Activated CD8-positive, alpha-beta memory T cell treated with anti-CD3 and anti-CD28 coated beads, Interleukin-2, amount 10 ng/mL, durations not matched to agents 7 days and 5 days (primary cell): ENCODE data around the gene DMXL1. TPM values are rescaled to one million over a fixed set of nuclear protein-coding genes. Genes with fewer than 3 reads are reported as not detected.

Experiments
- ATAC-seq: fragments of 150-1000 bp; cut with Tn5 transposase; one replicate; pipeline ENCODE4 v1.10.0; 2021; ENCODE audit warnings: moderate library complexity
- CTCF ChIA-PET: fragments of 350-600 bp; sonication (Branson Sonifier 250); formaldehyde crosslinking; loops from one replicate; lab custom pipeline; 2021; ENCODE audit warnings: antibody characterized with exemption; lab: Charles Lee
- DNase-seq: peaks from one replicate; pipeline ENCODE4 v3.0.0-alpha.2; 2020
- H3K27ac Mint-ChIP-seq: one replicate; pipeline ENCODE4 v1.8.0; 2021; ENCODE audit warnings: mild to moderate bottlenecking, mixed read lengths
- H3K27me3 Mint-ChIP-seq: one replicate; pipeline ENCODE4 v1.8.0; 2021; ENCODE audit warnings: mixed read lengths
- H3K36me3 Mint-ChIP-seq: one replicate; pipeline ENCODE4 v1.8.0; 2021; ENCODE audit warnings: mild to moderate bottlenecking, mixed read lengths
- H3K4me1 Mint-ChIP-seq: one replicate; pipeline ENCODE4 v1.8.0; 2021; ENCODE audit warnings: mixed read lengths
- H3K4me3 Mint-ChIP-seq: one replicate; pipeline ENCODE4 v1.8.0; 2021; ENCODE audit warnings: mild to moderate bottlenecking, moderate library complexity, mixed read lengths
- H3K9me3 Mint-ChIP-seq: one replicate; pipeline ENCODE4 v1.8.0; 2022; ENCODE audit warnings: low read depth, mixed read lengths
- total RNA-seq, 2 experiments: library from RNA; stranded (reverse); gene quantifications; one replicate each; pipeline ENCODE4 v1.2.3, GENCODE V29; 2021

Gene DMXL1
- total RNA-seq, 2 experiments from 2014 or later, result 30.4 to 35.5 TPM

GRCh38 chr5:119271758-119272730 is 201.2 kb downstream of the DMXL1 start:
- ATAC-seq, result no peak
- peak overlapping the region; percentile 97 for H3K4me3 Mint-ChIP-seq
- H3K9me3 Mint-ChIP-seq, result no peaks in the 10 kb centered on the region
- H3K27ac Mint-ChIP-seq, result peak overlapping the region; percentile 87
- CTCF ChIA-PET, result interaction anchor here (0.9 to 3.8 kb wide), 6 partner anchors 12 to 284 kb away, joined by 3 to 20 read pairs (median 3); partner anchors contain the start of gene DTWD2
- peaks cover 16% of the 10 kb centered on the region for H3K36me3 Mint-ChIP-seq
- no peaks in the 10 kb centered on the region for H3K27me3 Mint-ChIP-seq
- no peak for DNase-seq
- H3K4me1 Mint-ChIP-seq, result peaks cover 71% of the 10 kb centered on the region

DNA sequence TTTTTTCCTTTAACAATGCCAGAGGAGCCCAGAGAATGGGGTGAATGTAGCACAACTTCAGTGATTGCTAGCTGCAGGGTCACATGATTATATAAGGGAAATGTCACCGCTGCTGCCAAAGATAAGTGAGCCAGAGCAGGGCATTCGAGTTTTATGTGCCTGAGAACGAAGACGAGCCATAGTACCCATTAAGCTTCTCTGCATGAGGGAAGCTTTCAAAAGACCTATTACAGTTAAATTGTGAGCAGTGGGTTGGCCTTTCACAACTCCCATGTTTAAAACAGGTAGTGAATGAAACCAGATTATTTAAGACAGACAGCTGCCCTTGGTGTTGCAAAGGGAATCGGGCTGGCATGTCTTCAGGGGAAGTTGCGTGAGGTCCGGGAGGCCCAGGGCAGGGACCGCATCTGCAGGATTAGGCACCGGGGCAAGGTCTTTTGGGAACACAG is 202.5 kb downstream of the DMXL1 start:
- Mint-ChIP-seq H3K4me1 (peaks cover 76% of the 10 kb centered on the region), H3K27ac (peak overlapping the region; percentile 87), H3K4me3 (peak overlapping the region; percentile 68), H3K36me3 (peaks cover 18% of the 10 kb centered on the region), H3K27me3 (no peaks in the 10 kb centered on the region), H3K9me3 (no peaks in the 10 kb centered on the region)
- CTCF ChIA-PET, result interaction anchor here (0.7 to 3.8 kb wide), 12 partner anchors 11 to 67 kb away, joined by 3 to 20 read pairs (median 4); no protein-coding TSS in a partner anchor
- no peak for ATAC-seq
- DNase-seq, result no peak

DNA sequence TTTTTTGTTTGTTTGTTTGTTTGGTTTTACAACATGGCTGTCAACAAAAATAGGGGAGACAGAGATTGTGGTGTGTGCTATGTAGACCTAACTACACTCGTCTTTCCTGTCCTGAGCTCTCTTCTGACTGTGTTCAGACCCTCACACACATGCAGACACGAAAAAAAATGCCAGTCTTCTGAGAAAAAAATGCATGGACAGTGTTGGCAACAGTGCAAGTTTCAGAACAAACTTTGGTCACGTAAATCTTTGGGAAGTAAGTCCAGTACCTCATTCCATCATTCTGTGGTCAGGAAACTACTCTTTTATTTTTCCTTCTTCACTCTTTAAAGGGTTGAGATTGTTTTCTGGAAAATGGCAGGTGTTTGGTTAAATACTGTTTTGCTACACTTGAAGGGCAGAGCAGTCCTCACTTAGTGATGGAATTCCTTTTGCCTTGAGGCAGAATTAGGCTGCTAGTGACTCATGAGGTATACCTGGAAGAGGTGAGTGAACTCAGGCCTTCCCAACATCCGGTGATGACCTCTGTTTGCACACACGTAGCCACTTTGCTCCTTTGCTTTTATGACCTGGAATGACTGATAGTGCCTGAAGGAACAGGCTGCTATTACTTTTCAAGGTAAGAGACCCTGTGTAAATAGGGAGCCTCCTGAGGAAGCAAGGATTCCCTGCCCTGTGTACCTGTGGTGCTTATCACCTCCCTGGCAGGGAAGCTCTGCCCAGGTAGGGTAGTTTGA is 203.3 kb downstream of the DMXL1 start:
- Mint-ChIP-seq H3K27ac (peak overlapping the region; percentile 87), H3K36me3 (peaks cover 21% of the 10 kb centered on the region), H3K4me3 (peak overlapping the region; percentile 68), H3K9me3 (no peaks in the 10 kb centered on the region), H3K27me3 (no peaks in the 10 kb centered on the region), H3K4me1 (peaks cover 84% of the 10 kb centered on the region)
- ATAC-seq (peak; percentile 4), DNase-seq (no peak)
- CTCF ChIA-PET, result interaction anchor here (0.7 to 3.8 kb wide), 12 partner anchors 10 to 286 kb away, joined by 3 to 20 read pairs (median 3); partner anchors contain the start of gene DTWD2

DNA sequence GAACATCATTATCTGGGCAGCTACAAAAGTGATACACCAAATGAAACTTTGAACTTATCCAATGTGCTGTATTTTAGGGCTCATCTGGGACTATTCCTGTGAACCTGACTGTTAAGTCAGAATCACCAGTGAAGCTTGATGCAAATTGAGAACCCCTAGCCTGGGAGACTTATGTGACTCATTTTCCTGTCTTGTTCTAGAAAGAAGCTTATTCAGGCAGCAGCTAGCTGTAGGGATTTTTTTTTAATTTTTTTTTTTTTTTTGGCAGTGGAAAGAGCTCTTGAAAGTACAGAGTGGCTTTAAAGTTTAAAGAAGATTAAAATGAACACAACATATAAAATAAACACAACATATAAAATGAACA is 203.9 kb downstream of the DMXL1 start:
- Mint-ChIP-seq H3K27me3 (no peaks in the 10 kb centered on the region), H3K4me1 (peaks cover 88% of the 10 kb centered on the region), H3K9me3 (no peaks in the 10 kb centered on the region), H3K27ac (peak overlapping the region; percentile 87), H3K36me3 (peaks cover 20% of the 10 kb centered on the region), H3K4me3 (peak overlapping the region; percentile 68)
- DNase-seq (no peak), ATAC-seq (peak; percentile 48)
- CTCF ChIA-PET, result interaction anchor here (0.9 to 3.8 kb wide), 7 partner anchors 9 to 286 kb away, joined by 3 to 20 read pairs (median 4); partner anchors contain the start of gene DTWD2

- CTCF ChIA-PET, result interaction anchor here (0.9 to 3.8 kb wide), 7 partner anchors 9 to 287 kb away, joined by 3 to 20 read pairs (median 4); partner anchors contain the start of gene DTWD2
- Mint-ChIP-seq H3K4me3 (no peak overlapping the region), H3K36me3 (peaks cover 23% of the 10 kb centered on the region), H3K9me3 (no peaks in the 10 kb centered on the region), H3K27me3 (no peaks in the 10 kb centered on the region), H3K27ac (peak overlapping the region; percentile 87), H3K4me1 (peaks cover 92% of the 10 kb centered on the region)
- no peak for ATAC-seq
- no peak for DNase-seq
Measured at GRCh38 chr5:119275146-119275545, 204.3 kb downstream of the DMXL1 start.

- H3K27me3 Mint-ChIP-seq, result no peaks in the 10 kb centered on the region
Measured at GRCh38 chr5:119275601-119276173, 204.8 kb downstream of the DMXL1 start.

GRCh38 chr5:119276978-119277377 is 206.1 kb downstream of the DMXL1 start:
- Mint-ChIP-seq H3K36me3 (peaks cover 31% of the 10 kb centered on the region), H3K27ac (peak overlapping the region; percentile 89), H3K4me3 (no peak overlapping the region), H3K9me3 (no peaks in the 10 kb centered on the region), H3K27me3 (no peaks in the 10 kb centered on the region), H3K4me1 (peaks cover 98% of the 10 kb centered on the region)
- CTCF ChIA-PET, result interaction anchor here (1.1 to 1.2 kb wide), 2 partner anchors 39 to 135 kb away, joined by 3 to 4 read pairs; no protein-coding TSS in a partner anchor
- DNase-seq (no peak), ATAC-seq (no peak)

More at GRCh38 chr5:119275601-119276173, 204.8 kb downstream of the DMXL1 start:
- DNase-seq (no peak), ATAC-seq (peak; percentile 21)
- no peaks in the 10 kb centered on the region for H3K9me3 Mint-ChIP-seq
- H3K36me3 Mint-ChIP-seq, result peaks cover 24% of the 10 kb centered on the region
- H3K27ac Mint-ChIP-seq, result peak overlapping the region; percentile 87
- H3K4me1 Mint-ChIP-seq, result peaks cover 98% of the 10 kb centered on the region
- CTCF ChIA-PET, result interaction anchor here (1.1 to 3.8 kb wide), 4 partner anchors 8 to 40 kb away, joined by 3 to 20 read pairs (median 4); no protein-coding TSS in a partner anchor
- H3K4me3 Mint-ChIP-seq, result no peak overlapping the region

DNA sequence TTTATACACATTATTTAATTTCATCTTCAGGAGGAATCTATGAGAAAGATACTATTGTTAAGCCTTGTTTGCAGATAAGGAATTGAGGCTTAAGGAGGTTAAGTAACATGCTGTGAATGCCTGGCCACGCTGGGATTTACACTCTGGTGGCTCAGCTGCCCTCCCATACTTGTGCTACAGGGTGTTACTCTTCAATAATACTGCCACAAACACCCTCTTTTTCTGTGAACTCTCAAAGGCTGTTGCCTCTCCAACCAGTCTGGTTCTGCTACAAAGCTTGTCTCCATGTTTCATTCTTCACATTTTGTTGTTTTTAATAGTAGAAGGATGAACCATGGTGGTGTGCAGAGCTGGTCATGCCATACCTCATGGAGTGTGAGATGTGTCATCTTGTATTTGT is 208.2 kb downstream of the DMXL1 start:
- no peak overlapping the region for H3K4me3 Mint-ChIP-seq
- H3K4me1 Mint-ChIP-seq, result peaks cover 98% of the 10 kb centered on the region
- ATAC-seq (no peak), DNase-seq (no peak)
- H3K27ac Mint-ChIP-seq, result peak overlapping the region; percentile 89
- H3K27me3 Mint-ChIP-seq, result no peaks in the 10 kb centered on the region
- H3K36me3 Mint-ChIP-seq, result peaks cover 43% of the 10 kb centered on the region
- no peaks in the 10 kb centered on the region for H3K9me3 Mint-ChIP-seq
- CTCF ChIA-PET, result no interaction called here

- H3K27me3 Mint-ChIP-seq, result no peaks in the 10 kb centered on the region
- no peak for DNase-seq
- peaks cover 38% of the 10 kb centered on the region for H3K36me3 Mint-ChIP-seq
- no peak overlapping the region for H3K4me3 Mint-ChIP-seq
- CTCF ChIA-PET, result interaction anchor here (0.7 to 1.2 kb wide), 2 partner anchors 11 to 292 kb away, joined by 3 to 4 read pairs; partner anchors contain the start of gene DTWD2
- no peak for ATAC-seq
- H3K4me1 Mint-ChIP-seq, result peaks cover 95% of the 10 kb centered on the region
- no peak overlapping the region for H3K27ac Mint-ChIP-seq
- no peaks in the 10 kb centered on the region for H3K9me3 Mint-ChIP-seq
Measured at GRCh38 chr5:119280380-119280779, 209.5 kb downstream of the DMXL1 start.

GRCh38 chr5:119282628-119283027 is 211.7 kb downstream of the DMXL1 start:
- CTCF ChIA-PET, result interaction anchor here (3.8 kb wide), 1 partner anchor 8 kb away, joined by 20 read pairs; no protein-coding TSS in a partner anchor
- DNase-seq, result no peak
- H3K4me3 Mint-ChIP-seq, result no peak overlapping the region
- H3K27ac Mint-ChIP-seq, result peak overlapping the region; percentile 33
- H3K27me3 Mint-ChIP-seq, result no peaks in the 10 kb centered on the region
- H3K36me3 Mint-ChIP-seq, result peaks cover 38% of the 10 kb centered on the region
- peaks cover 95% of the 10 kb centered on the region for H3K4me1 Mint-ChIP-seq
- no peaks in the 10 kb centered on the region for H3K9me3 Mint-ChIP-seq
- no peak for ATAC-seq

- H3K4me3 Mint-ChIP-seq, result no peak overlapping the region
- peaks cover 94% of the 10 kb centered on the region for H3K4me1 Mint-ChIP-seq
- DNase-seq (no peak), ATAC-seq (no peak)
- no peaks in the 10 kb centered on the region for H3K27me3 Mint-ChIP-seq
- H3K9me3 Mint-ChIP-seq, result no peaks in the 10 kb centered on the region
- CTCF ChIA-PET, result interaction anchor here (0.7 to 3.8 kb wide), 4 partner anchors 10 to 70 kb away, joined by 3 to 20 read pairs (median 4); no protein-coding TSS in a partner anchor
- H3K36me3 Mint-ChIP-seq, result peaks cover 35% of the 10 kb centered on the region
- H3K27ac Mint-ChIP-seq, result peak overlapping the region; percentile 51
Measured at GRCh38 chr5:119284031-119284430, 213.1 kb downstream of the DMXL1 start.
